Measurements from ENCODE around the gene YKT6.
"Not testable (repeated sequence)": the region's sequence is repeated elsewhere in the genome, so short reads cannot be mapped to it uniquely, and the experiment has no call there.

The YKT6 gene

GRCh38 chr7:44195889-44196288 is 4.9 kb upstream of the YKT6 start:
- Histone ChIP-seq H3K4me2 (ENCODE audit: low read length) (no peak overlapping the region), H3K9me3 (ENCODE audit: insufficient read depth, low read length) (no peaks in the 10 kb centered on the region), H3K79me2 (ENCODE audit: low read length) (peaks cover 1% of the 10 kb centered on the region), H3K9ac (ENCODE audit: low read length) (no peak overlapping the region), H3K27ac (ENCODE audit: low read length) (no peak overlapping the region), H3K36me3 (replicated peaks; ENCODE audit: low read depth, low read length) (no peaks in the 10 kb centered on the region), H3K4me1 (ENCODE audit: low read length) (peaks cover 9% of the 10 kb centered on the region; the same call in 1 of the 2 replicates), H3K27me3 (ENCODE audit: low read depth, low read length) (peaks cover 2% of the 10 kb centered on the region; the same call in 1 of the 2 replicates), H4K20me1 (ENCODE audit: insufficient read depth, low read length) (no peaks in the 10 kb centered on the region), H3K4me3 (ENCODE audit: low read length) (no peak overlapping the region), H2AFZ (ENCODE audit: low read depth, low read length) (peak overlapping the region; percentile 43; the same call in 1 of the 2 replicates)
- no peak for TF ChIP-seq EZH2phosphoT487 (IDR thresholded peaks at IDR 0.05; ENCODE audit: low read depth)
- TF ChIP-seq, protein P1, sequence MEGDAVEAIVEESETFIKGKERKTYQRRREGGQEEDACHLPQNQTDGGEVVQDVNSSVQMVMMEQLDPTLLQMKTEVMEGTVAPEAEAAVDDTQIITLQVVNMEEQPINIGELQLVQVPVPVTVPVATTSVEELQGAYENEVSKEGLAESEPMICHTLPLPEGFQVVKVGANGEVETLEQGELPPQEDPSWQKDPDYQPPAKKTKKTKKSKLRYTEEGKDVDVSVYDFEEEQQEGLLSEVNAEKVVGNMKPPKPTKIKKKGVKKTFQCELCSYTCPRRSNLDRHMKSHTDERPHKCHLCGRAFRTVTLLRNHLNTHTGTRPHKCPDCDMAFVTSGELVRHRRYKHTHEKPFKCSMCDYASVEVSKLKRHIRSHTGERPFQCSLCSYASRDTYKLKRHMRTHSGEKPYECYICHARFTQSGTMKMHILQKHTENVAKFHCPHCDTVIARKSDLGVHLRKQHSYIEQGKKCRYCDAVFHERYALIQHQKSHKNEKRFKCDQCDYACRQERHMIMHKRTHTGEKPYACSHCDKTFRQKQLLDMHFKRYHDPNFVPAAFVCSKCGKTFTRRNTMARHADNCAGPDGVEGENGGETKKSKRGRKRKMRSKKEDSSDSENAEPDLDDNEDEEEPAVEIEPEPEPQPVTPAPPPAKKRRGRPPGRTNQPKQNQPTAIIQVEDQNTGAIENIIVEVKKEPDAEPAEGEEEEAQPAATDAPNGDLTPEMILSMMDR (IDR thresholded peaks at IDR 0.05; ENCODE audit: low read depth, low read length): no peak

DNA sequence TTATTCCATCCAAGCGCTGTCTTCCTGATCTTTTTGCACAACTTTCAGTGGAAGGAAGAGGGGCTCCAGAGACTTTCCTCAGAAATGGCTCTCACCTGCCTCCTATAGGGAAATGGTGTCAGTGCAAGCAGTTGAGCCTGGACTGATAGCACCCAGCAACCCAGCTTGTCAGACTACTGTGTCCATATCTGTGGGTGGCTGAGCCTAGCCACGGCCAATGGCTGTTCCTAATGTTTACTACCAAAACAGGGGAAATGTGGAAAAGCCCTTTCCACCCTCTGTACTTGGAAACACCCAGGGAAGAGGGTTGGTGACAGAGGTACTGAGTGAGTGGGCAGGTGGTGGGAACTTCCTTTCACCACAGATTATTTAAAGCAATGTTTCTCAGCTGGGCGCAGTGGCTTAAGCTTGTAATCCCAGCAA is 4.3 kb upstream of the YKT6 start:
- H3K4me2 ChIP-seq (ENCODE audit: low read length): 0 out of 2 replicates have a peak overlapping the region, but pooled peaks have one; percentile 8

DNA sequence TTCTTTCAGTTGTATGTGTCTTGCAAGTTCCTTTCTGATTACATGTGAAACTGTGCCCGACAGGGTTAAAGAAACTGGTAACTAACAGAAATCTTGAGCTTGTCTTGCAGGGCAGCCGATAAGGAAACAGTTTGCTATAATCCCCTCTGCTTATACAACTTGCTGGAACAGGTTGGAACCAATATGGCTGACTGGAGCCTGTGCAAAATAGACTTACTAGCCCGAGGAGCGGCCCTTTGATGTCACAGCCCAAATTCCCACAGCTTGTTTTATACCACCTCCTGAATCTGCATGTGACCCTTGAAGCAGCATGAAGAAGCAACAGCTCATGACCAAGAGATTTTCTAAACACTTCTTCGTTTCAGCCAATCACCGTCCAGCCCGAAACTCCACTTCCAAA is 3.3 kb upstream of the YKT6 start:
- H3K9ac ChIP-seq (ENCODE audit: low read length): no peak overlapping the region
- peaks cover 18% of the 10 kb centered on the region for H3K4me1 ChIP-seq (ENCODE audit: low read length)
- H3K36me3 ChIP-seq (replicated peaks; ENCODE audit: low read depth, low read length): no peaks in the 10 kb centered on the region
- no peak overlapping the region for H3K4me2 ChIP-seq (ENCODE audit: low read length)
- no peak overlapping the region for H2AFZ ChIP-seq (ENCODE audit: low read depth, low read length)
- no peak overlapping the region for H3K27ac ChIP-seq (ENCODE audit: low read length)
- H3K4me3 ChIP-seq (ENCODE audit: low read length): no peak overlapping the region
- no peaks in the 10 kb centered on the region for H3K9me3 ChIP-seq (ENCODE audit: insufficient read depth, low read length)
- H3K79me2 ChIP-seq (ENCODE audit: low read length): peaks cover 17% of the 10 kb centered on the region
- no peaks in the 10 kb centered on the region for H4K20me1 ChIP-seq (ENCODE audit: insufficient read depth, low read length)
- TF ChIP-seq, protein P1 (IDR thresholded peaks at IDR 0.05; ENCODE audit: low read depth, low read length): no peak
- TF ChIP-seq EZH2phosphoT487 (IDR thresholded peaks at IDR 0.05; ENCODE audit: low read depth): no peak
- H3K27me3 ChIP-seq (ENCODE audit: low read depth, low read length): 0 out of 2 replicates have a peak, but pooled peaks cover 2% of the 10 kb centered on the region

More for the DNA sequence above, 4.3 kb upstream of the YKT6 start:
- Histone ChIP-seq H3K27me3 (ENCODE audit: low read depth, low read length) (peaks cover 2% of the 10 kb centered on the region; the same call in 1 of the 2 replicates), H3K27ac (ENCODE audit: low read length) (no peak overlapping the region), H3K9me3 (ENCODE audit: insufficient read depth, low read length) (no peaks in the 10 kb centered on the region), H3K4me3 (ENCODE audit: low read length) (no peak overlapping the region), H2AFZ (ENCODE audit: low read depth, low read length) (peak overlapping the region; percentile 43; the same call in 1 of the 2 replicates), H3K36me3 (replicated peaks; ENCODE audit: low read depth, low read length) (no peaks in the 10 kb centered on the region), H3K4me1 (ENCODE audit: low read length) (peaks cover 9% of the 10 kb centered on the region; the same call in 1 of the 2 replicates), H4K20me1 (ENCODE audit: insufficient read depth, low read length) (no peaks in the 10 kb centered on the region), H3K9ac (ENCODE audit: low read length) (no peak overlapping the region), H3K79me2 (ENCODE audit: low read length) (peaks cover 7% of the 10 kb centered on the region)
- no peak for TF ChIP-seq EZH2phosphoT487 (IDR thresholded peaks at IDR 0.05; ENCODE audit: low read depth)
- TF ChIP-seq, protein P1 (IDR thresholded peaks at IDR 0.05; ENCODE audit: low read depth, low read length): peak; percentile 89

DNA sequence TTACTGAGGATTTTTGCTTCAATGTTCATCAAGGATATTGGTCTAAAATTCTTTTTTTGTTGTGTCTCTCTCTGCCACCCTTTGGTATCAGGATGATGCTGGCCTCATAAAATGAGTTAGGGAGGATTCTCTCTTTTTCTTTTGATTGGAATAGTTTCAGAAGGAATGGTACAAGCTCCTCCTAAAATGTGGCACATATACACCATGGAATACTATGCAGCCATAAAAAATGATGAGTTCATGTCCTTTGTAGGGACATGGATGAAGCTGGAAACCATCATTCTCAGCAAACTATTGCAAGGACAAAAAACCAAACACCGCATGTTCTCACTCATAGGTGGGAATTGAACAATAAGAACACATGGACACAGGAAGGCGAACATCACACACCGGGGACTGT is 615 bp upstream of the YKT6 start:
- H3K4me2 ChIP-seq (ENCODE audit: low read length); H3K9me3 ChIP-seq (ENCODE audit: insufficient read depth, low read length); H3K9ac ChIP-seq (ENCODE audit: low read length); H3K27me3 ChIP-seq (ENCODE audit: low read depth, low read length); H4K20me1 ChIP-seq (ENCODE audit: insufficient read depth, low read length); H3K27ac ChIP-seq (ENCODE audit: low read length); H2AFZ ChIP-seq (ENCODE audit: low read depth, low read length); H3K4me3 ChIP-seq (ENCODE audit: low read length): not testable (repeated sequence)
- Histone ChIP-seq H3K79me2 (ENCODE audit: low read length) (peaks cover 37% of the 10 kb centered on the region), H3K36me3 (replicated peaks; ENCODE audit: low read depth, low read length) (peaks cover 13% of the 10 kb centered on the region), H3K4me1 (ENCODE audit: low read length) (peaks cover 14% of the 10 kb centered on the region; the same call in 1 of the 2 replicates)
